ENCODE results near the gene ITPK1. TPM values are rescaled to one million over a fixed set of nuclear protein-coding genes. Genes with fewer than 3 reads are reported as not detected.

Gene ITPK1
- total and polyA plus RNA-seq, 10 of the 15 experiments (the other 5 are each of a cell fraction or from before 2014, with no cell fraction given), result 1.3 to 73.2 (median 27.0) TPM

DNA sequence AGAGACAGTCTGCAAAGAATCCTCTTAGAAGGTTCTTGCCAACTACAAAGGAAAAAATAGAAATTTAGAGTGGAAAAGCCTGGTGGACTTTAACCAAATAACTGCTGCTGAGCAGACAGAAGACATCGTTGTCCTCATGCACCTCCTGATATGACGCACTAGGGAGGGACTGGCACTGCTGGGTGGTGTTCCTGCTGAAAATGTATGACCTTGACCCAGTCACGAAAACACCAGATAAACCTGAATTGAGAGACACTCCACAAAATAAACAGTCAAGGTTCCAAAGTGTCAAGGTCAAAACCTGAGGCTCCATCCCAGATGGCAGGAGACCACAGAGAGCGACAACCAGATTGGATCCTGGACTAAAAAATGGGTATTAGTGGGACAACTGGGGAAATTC lies 130.8 kb downstream of the ITPK1 start (continued):
- TF ChIP-seq, protein P1, sequence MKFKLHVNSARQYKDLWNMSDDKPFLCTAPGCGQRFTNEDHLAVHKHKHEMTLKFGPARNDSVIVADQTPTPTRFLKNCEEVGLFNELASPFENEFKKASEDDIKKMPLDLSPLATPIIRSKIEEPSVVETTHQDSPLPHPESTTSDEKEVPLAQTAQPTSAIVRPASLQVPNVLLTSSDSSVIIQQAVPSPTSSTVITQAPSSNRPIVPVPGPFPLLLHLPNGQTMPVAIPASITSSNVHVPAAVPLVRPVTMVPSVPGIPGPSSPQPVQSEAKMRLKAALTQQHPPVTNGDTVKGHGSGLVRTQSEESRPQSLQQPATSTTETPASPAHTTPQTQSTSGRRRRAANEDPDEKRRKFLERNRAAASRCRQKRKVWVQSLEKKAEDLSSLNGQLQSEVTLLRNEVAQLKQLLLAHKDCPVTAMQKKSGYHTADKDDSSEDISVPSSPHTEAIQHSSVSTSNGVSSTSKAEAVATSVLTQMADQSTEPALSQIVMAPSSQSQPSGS (IDR thresholded peaks at IDR 0.05; ENCODE audit: low read length), result no peak
- TF ChIP-seq, protein P2, sequence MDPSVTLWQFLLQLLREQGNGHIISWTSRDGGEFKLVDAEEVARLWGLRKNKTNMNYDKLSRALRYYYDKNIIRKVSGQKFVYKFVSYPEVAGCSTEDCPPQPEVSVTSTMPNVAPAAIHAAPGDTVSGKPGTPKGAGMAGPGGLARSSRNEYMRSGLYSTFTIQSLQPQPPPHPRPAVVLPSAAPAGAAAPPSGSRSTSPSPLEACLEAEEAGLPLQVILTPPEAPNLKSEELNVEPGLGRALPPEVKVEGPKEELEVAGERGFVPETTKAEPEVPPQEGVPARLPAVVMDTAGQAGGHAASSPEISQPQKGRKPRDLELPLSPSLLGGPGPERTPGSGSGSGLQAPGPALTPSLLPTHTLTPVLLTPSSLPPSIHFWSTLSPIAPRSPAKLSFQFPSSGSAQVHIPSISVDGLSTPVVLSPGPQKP (IDR thresholded peaks at IDR 0.05; ENCODE audit: low read depth, low read length), result no peak
- TF ChIP-seq TCF12 (IDR thresholded peaks at IDR 0.05; ENCODE audit: low read depth, low read length), result no peak
- no peak for TF ChIP-seq CHD2 (IDR thresholded peaks at IDR 0.05; ENCODE audit: borderline replicate concordance, low read depth, low read length)
- TF ChIP-seq, protein P3, sequence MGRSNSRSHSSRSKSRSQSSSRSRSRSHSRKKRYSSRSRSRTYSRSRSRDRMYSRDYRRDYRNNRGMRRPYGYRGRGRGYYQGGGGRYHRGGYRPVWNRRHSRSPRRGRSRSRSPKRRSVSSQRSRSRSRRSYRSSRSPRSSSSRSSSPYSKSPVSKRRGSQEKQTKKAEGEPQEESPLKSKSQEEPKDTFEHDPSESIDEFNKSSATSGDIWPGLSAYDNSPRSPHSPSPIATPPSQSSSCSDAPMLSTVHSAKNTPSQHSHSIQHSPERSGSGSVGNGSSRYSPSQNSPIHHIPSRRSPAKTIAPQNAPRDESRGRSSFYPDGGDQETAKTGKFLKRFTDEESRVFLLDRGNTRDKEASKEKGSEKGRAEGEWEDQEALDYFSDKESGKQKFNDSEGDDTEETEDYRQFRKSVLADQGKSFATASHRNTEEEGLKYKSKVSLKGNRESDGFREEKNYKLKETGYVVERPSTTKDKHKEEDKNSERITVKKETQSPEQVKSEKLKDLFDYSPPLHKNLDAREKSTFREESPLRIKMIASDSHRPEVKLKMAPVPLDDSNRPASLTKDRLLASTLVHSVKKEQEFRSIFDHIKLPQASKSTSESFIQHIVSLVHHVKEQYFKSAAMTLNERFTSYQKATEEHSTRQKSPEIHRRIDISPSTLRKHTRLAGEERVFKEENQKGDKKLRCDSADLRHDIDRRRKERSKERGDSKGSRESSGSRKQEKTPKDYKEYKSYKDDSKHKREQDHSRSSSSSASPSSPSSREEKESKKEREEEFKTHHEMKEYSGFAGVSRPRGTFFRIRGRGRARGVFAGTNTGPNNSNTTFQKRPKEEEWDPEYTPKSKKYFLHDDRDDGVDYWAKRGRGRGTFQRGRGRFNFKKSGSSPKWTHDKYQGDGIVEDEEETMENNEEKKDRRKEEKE (IDR thresholded peaks at IDR 0.05), result no peak
- TF ChIP-seq SIX5 (IDR thresholded peaks at IDR 0.05; ENCODE audit: low read depth, low read length, severe bottlenecking), result no peak
- TF ChIP-seq KDM1A (IDR thresholded peaks at IDR 0.05; ENCODE audit: borderline replicate concordance), result no peak
- TF ChIP-seq RFX5 (IDR thresholded peaks at IDR 0.05; ENCODE audit: low read depth, low read length), result no peak

Measured in GM12878 (cell line).